Subcutaneous adipose tissue (tissue), 4 donors: ENCODE results near the gene LRRK1. TPM values are rescaled to one million over a fixed set of nuclear protein-coding genes. Genes with fewer than 3 reads are reported as not detected.

Experiments
- total RNA-seq, 4 donors: library from RNA; depleted of rRNA; stranded (reverse); fragments of >200 nt; gene quantifications; one replicate each; pipeline ENCODE4 v1.1.0, GENCODE V29; 2016
- TF ChIP-seq, protein P1 (sequence below): fragments of 450-650 bp; IDR thresholded peaks from one replicate; pipeline ENCODE4 v1.5.1; 2016; ENCODE audit warnings: low read depth, mild to moderate bottlenecking, control low read depth, antibody characterized with exemption, moderate library complexity

Gene LRRK1
- total RNA-seq, 4 donors from 2014 or later: 9.6 to 21.6 (median 17.3) TPM

DNA sequence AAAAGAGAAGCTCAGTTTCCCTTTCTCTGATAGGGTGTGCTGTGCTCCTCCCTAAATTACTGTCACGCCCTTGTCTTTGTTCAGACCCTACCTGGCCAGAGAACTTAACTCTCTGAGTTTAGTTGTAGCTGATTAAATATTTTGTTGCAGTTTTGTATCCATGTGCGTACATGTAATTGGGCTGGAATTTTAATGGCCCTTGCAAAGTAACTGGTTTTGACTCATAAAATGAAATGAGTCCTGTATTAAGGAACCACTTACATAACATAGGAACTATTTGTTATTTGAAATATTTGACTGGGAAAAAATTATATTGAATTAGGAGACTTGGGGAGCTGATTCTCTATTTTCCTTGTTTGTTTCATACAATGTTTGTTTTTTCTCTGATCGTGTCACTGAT lies 80.2 kb downstream of the LRRK1 start:
- TF ChIP-seq, protein P1, sequence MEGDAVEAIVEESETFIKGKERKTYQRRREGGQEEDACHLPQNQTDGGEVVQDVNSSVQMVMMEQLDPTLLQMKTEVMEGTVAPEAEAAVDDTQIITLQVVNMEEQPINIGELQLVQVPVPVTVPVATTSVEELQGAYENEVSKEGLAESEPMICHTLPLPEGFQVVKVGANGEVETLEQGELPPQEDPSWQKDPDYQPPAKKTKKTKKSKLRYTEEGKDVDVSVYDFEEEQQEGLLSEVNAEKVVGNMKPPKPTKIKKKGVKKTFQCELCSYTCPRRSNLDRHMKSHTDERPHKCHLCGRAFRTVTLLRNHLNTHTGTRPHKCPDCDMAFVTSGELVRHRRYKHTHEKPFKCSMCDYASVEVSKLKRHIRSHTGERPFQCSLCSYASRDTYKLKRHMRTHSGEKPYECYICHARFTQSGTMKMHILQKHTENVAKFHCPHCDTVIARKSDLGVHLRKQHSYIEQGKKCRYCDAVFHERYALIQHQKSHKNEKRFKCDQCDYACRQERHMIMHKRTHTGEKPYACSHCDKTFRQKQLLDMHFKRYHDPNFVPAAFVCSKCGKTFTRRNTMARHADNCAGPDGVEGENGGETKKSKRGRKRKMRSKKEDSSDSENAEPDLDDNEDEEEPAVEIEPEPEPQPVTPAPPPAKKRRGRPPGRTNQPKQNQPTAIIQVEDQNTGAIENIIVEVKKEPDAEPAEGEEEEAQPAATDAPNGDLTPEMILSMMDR: no peak

DNA sequence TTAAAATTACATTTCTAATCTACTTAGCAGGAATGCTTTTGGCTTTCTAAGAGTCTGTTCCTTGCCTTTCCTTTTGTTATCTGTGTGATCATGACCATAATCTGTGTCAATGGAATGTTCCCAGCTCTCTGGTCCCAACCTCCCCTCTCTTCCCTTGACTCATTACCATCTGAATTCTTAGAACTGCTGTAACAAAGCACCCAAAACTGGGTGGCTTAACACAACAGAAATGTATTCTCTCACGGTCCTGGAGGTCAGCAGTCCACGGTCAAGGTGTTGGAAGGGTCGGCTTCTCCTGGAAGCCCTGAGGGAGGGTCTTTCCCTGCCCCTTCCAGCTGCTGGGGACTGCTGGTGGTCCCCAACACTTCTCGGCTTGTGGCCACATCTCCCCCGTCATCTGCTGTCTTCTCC lies 81.1 kb downstream of the LRRK1 start:
- TF ChIP-seq, protein P1: no peak

DNA sequence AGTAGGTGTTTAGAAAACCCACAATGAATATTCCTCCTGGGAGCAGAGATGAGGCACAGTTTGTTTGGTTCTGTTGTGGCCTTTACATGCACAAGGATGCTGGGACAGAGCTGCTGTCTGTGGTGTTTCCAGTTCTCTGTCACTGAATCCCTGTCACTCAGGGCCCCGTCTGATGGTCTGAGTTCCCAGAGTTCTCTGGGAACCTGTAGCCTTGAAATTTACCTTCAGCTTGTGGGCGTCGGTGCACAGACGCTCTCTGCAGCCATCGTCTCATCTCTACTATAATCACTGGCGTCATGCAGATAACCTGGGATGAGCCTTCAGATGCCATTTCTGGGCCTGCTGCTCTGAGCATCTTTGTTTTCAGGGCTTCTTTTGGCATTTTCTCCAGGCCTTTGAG lies 81.9 kb downstream of the LRRK1 start:
- TF ChIP-seq, protein P1: no peak

DNA sequence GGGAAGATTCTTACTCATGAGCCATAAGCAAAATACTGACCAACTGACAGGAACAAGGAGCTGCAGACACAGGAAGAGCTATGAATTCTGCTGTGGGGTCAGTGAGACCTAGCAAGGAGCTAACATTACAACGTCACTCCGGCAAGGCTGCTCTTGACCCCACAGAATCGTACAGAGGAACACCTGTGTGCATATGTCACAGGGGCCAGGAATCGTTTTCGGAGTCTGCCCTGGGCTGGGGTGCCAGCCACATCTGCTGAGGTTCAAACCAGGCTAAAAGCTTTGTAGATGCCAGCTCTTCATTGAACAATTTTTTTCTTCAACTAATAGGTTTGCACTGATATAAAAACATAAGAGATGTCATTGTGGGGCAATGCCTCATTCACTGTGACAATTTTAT lies 82.6 kb downstream of the LRRK1 start:
- TF ChIP-seq, protein P1: no peak

DNA sequence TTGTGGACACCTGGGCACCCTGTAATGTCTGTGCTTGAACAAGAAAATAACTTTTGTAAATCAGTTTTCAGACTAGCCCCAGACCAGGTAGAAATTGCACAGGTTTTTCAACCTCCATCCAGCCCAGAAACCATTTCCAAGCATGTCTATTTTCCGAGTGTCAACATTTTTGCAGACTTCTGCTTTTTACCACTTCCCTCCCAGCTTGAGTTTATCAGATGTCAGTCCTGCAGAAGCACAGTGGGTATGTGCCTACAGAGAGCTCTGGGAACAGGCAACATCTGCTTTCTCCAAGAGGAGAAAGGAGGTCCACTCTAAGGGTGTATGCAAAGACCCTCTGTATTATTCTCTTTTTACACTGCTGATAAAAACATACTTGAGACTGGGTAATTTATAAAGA lies 83.9 kb downstream of the LRRK1 start:
- TF ChIP-seq, protein P1: no peak

DNA sequence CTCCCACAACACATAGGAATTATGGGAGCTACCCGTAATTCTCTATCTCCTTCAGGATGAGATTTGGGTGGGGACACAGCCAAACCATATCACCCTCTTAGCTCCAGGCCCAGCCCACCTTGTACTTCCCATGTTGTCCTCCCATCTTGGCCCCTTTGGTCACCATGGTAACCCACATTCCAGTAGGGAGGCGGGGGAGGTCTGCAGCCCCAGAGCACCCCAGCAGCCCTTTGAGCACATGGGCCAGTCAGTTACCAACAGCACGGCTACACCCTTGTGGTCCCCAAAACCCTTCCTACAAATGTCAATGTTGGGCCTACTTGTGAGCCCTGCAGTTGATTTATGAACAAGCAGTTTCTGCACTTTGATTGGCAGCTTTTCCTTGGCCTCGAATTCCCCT lies 84.5 kb downstream of the LRRK1 start:
- TF ChIP-seq, protein P1: no peak

DNA sequence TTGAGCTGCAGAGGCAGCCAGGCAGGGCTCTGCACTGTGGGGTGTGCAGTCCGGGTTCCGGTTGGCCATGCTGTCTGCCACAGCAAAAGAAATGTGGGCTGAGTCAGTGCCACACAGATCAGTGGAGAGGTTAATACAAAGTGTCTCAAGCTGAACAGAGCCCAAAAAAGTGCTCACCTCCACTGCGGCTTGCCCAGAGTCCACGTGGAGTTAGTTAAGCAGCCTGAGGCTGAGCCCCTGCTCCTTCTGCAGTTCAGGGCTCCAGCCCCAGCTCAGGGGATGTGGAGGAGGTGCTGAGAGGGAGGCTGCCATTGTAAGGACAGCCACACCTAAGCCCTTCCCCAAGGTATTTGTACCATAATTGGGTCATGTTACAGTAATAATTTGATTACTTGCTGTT lies 85.3 kb downstream of the LRRK1 start:
- TF ChIP-seq, protein P1: no peak
